K562 (cell line): ENCODE results near the gene SMG9. TPM values are rescaled to one million over a fixed set of nuclear protein-coding genes. Genes with fewer than 3 reads are reported as not detected.

ENCODE experiments used
- C11orf30 ChIP-seq: fragments of 450-650 bp; IDR thresholded peaks from 2 replicates; pipeline ENCODE4 v1.6.1; 2016; ENCODE audit warnings: low read depth, mild to moderate bottlenecking
- CHD2 ChIP-seq: IDR thresholded peaks from 2 replicates; pipeline ENCODE4 v1.6.1; 2011; ENCODE audit warnings: low read depth, low read length
- CREB3L1 ChIP-seq: fragments of 450-650 bp; IDR thresholded peaks from 2 replicates; pipeline ENCODE4 v1.6.1; 2014; ENCODE audit warnings: low read depth, mild to moderate bottlenecking, moderate library complexity, borderline replicate concordance
- E2F3 ChIP-seq: fragments of 250-450 bp; sonication (Bioruptor Pico); IDR thresholded peaks from 2 replicates; pipeline ENCODE4 v1.4.0; 2020; ENCODE audit warnings: mild to moderate bottlenecking
- HLTF ChIP-seq: fragments of 450-650 bp; IDR thresholded peaks from 2 replicates; pipeline ENCODE4 v1.6.1; 2016
- KLF13 ChIP-seq: fragments of 450-650 bp; IDR thresholded peaks from 2 replicates; pipeline ENCODE4 v1.6.1; 2016; ENCODE audit warnings: missing genetic modification characterization, low read depth, mild to moderate bottlenecking, missing compliant biosample characterization, moderate library complexity, borderline replicate concordance
- MCM3 ChIP-seq: fragments of 450-650 bp; IDR thresholded peaks from 2 replicates; pipeline ENCODE4 v1.6.1; 2016
- PCBP2 ChIP-seq: fragments of 200-400 bp; formaldehyde crosslinking; IDR thresholded peaks from 2 replicates; pipeline ENCODE4 v1.6.1; 2018; ENCODE audit warnings: low read length, low read depth, mild to moderate bottlenecking, moderate library complexity; ENCODE audit not compliant: poor library complexity, severe bottlenecking
- PKNOX1 ChIP-seq: fragments of 450-650 bp; IDR thresholded peaks from 2 replicates; pipeline ENCODE4 v1.6.1; 2016
- THRAP3 ChIP-seq: fragments of 450-650 bp; IDR thresholded peaks from 2 replicates; pipeline ENCODE4 v1.6.1; 2016; ENCODE audit warnings: mild to moderate bottlenecking, inconsistent platforms, borderline replicate concordance
- TSHZ1 ChIP-seq: fragments of 250-450 bp; sonication (Bioruptor Pico); IDR thresholded peaks from 2 replicates; pipeline ENCODE4 v1.4.0; 2020; ENCODE audit warnings: mild to moderate bottlenecking, moderate library complexity
- ZBTB1 ChIP-seq: sonication (generic); formaldehyde crosslinking; IDR thresholded peaks from 2 replicates; pipeline ENCODE4 v1.8.1; 2023; ENCODE audit warnings: missing genetic modification reagents, low read depth, mild to moderate bottlenecking, borderline replicate concordance
- ZBTB26 ChIP-seq: fragments of 450-650 bp; formaldehyde crosslinking; IDR thresholded peaks from 2 replicates; pipeline ENCODE4 v1.4.0; 2022; ENCODE audit warnings: missing genetic modification characterization
- polyA plus RNA-seq, 8 experiments: library from polyadenylated mRNA; depleted of rRNA in 4 of 8; stranded (reverse) in 5 of 8; unstranded in 3 of 8; fragments of >200 nt; fragmentation: Nextera tagmentation in 2 of 8; fragmentation: Illumina TruSeq in 1 of 8; extraction: Ambion mirVana in 2 of 8; extraction: Trizol in 1 of 8; gene quantifications; 2 replicates each; pipeline versions ENCODE4 v1.2.1 to v1.2.3, GENCODE V29; 2011 to 2014; ENCODE audit warnings: inconsistent platforms in 1 of 8, missing spikeins in 1 of 8
- total RNA-seq, 7 experiments: library from RNA; depleted of rRNA in 6 of 7; stranded (reverse); fragments of >200 nt in 6 of 7; fragmentation: Illumina TruSeq in 2 of 7; extraction: Trizol in 2 of 7; gene quantifications; 2 replicates each; pipeline versions ENCODE4 v1.2.1 to v1.2.3, GENCODE V29; 2011 to 2021; ENCODE audit warnings: low replicate concordance in 1 of 7
- TF ChIP-seq, protein P1 (sequence below): fragments of 250-450 bp; sonication (Bioruptor Pico); IDR thresholded peaks from 2 replicates; pipeline ENCODE4 v1.4.0; 2020; ENCODE audit warnings: mild to moderate bottlenecking, moderate library complexity, borderline replicate concordance

Gene SMG9
- total and polyA plus RNA-seq, 9 of the 15 experiments (the other 6 are each of a cell fraction or from before 2014, with no cell fraction given): 1.7 to 79.7 (median 40.2) TPM

GRCh38 chr19:43789029-43789428, 34.3 kb upstream of the SMG9 start (continued):
- TF ChIP-seq CREB3L1: no peak
- TF ChIP-seq MCM3: no peak
- no peak for TF ChIP-seq CHD2
- peak; percentile 40; the same call in 1 of the 2 replicates for TF ChIP-seq ZBTB26 (CRISPR knock-in tag)
- TF ChIP-seq ZBTB1 (CRISPR knock-in tag): peak; percentile 73; the same call in 1 of the 2 replicates
- TF ChIP-seq, protein P1, sequence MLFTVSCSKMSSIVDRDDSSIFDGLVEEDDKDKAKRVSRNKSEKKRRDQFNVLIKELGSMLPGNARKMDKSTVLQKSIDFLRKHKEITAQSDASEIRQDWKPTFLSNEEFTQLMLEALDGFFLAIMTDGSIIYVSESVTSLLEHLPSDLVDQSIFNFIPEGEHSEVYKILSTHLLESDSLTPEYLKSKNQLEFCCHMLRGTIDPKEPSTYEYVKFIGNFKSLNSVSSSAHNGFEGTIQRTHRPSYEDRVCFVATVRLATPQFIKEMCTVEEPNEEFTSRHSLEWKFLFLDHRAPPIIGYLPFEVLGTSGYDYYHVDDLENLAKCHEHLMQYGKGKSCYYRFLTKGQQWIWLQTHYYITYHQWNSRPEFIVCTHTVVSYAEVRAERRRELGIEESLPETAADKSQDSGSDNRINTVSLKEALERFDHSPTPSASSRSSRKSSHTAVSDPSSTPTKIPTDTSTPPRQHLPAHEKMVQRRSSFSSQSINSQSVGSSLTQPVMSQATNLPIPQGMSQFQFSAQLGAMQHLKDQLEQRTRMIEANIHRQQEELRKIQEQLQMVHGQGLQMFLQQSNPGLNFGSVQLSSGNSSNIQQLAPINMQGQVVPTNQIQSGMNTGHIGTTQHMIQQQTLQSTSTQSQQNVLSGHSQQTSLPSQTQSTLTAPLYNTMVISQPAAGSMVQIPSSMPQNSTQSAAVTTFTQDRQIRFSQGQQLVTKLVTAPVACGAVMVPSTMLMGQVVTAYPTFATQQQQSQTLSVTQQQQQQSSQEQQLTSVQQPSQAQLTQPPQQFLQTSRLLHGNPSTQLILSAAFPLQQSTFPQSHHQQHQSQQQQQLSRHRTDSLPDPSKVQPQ: no peak
- no peak for TF ChIP-seq PKNOX1
- TF ChIP-seq C11orf30: no peak
- TF ChIP-seq TSHZ1 (CRISPR knock-in tag): no peak
- no peak for TF ChIP-seq PCBP2
- TF ChIP-seq E2F3 (CRISPR knock-in tag): no peak
- no peak for TF ChIP-seq KLF13 (tag)
- TF ChIP-seq THRAP3: no peak
- no peak for TF ChIP-seq HLTF
